ENCODE measurements around the gene SH3BP5L. TPM values are rescaled to one million over a fixed set of nuclear protein-coding genes. Genes with fewer than 3 reads are reported as not detected.

SH3BP5L gene
- total and polyA plus RNA-seq, 2 experiments from 2014 or later, result 2.8 to 26.1 TPM

DNA sequence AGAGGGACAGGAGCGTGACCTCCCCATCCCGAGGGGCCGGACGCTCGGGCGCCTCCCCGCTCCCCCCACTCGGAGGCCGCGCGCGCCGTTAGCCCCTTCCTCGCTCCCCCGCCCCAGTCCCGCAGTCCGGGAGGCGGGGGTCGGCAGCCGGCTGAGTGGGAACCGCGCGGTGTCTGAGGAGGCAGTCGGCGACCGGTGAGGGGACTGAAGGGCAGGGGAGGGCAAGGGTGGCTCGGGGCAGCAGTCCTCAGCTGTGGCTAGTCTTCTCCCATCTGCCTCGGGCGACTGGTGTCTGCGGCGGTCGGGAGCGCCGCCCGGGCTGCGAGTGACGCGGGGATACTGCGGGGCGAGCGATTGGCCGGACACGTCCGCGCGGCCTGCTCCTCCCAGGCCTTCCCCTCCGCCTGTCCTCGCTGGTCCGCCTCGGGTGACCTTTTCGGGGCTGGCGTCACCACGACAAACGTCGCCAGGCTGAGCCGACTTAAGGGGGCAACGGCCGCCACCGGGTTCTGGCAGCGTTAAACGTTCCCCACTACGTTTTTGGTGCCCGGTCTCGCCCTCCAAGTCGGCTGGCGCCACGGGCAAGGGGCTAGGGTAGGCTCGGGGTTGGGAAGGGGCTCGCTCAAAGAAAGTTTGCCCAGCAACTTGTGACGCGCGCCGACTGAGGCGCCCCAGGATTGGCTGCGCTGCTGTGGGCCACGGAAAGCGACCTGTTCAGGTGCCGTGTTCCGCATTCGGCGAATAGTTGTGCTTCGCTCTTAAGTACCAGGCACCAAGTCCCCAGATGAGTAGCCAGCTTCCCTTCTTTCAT, 12.8 kb upstream of the SH3BP5L start:
- ATAC-seq (peak; percentile 84), DNase-seq (ENCODE audit: low spot score) (peak; percentile 98)
- Histone ChIP-seq H3K9me2 (ENCODE audit: insufficient read depth) (no peaks in the 10 kb centered on the region), H4K20me1 (replicated peaks; ENCODE audit: insufficient read depth) (peaks cover 8% of the 10 kb centered on the region; the same call in 1 of the 2 replicates), H3K27me3 (ENCODE audit: insufficient read depth) (peaks cover 7% of the 10 kb centered on the region; the same call in 1 of the 2 replicates), H3K27ac (ENCODE audit: low read depth) (peak overlapping the region; percentile 83), H3F3A (replicated peaks; ENCODE audit: low read depth) (peaks cover 5% of the 10 kb centered on the region; the same call in 1 of the 2 replicates), H3K79me2 (replicated peaks; ENCODE audit: insufficient read depth) (no peaks in the 10 kb centered on the region; the same call in 1 of the 2 replicates), H3K4me3 (peak overlapping the region; percentile 94), H2AFZ (peak overlapping the region; percentile 81; the same call in 1 of the 2 replicates), H3K4me2 (peak overlapping the region; percentile 72), H3K4me1 (ENCODE audit: insufficient read depth) (peaks cover 10% of the 10 kb centered on the region), H3K36me3 (ENCODE audit: insufficient read depth) (no peaks in the 10 kb centered on the region)
- TF ChIP-seq ZNF114 (CRISPR knock-in tag; IDR thresholded peaks at IDR 0.05), result no peak
- peak; percentile 91 for TF ChIP-seq CREB1 (CRISPR knock-in tag; IDR thresholded peaks at IDR 0.05; ENCODE audit: low read depth)
- TF ChIP-seq POLR2AphosphoS5 (IDR thresholded peaks at IDR 0.05; ENCODE audit: low read depth), result peak; percentile 16
- no peak overlapping the region; the same call in 2 of the 3 replicates for H3K4me3 Mint-ChIP-seq
- H3K27ac Mint-ChIP-seq, result peak overlapping the region; percentile 92
- H3K36me3 Mint-ChIP-seq (ENCODE audit: low read depth), result no peaks in the 10 kb centered on the region; the same call in 2 of the 3 replicates
- peaks cover 5% of the 10 kb centered on the region for H3K4me1 Mint-ChIP-seq
- H3K27me3 Mint-ChIP-seq (ENCODE audit: insufficient read depth, low read depth, poor library complexity), result peaks cover 3% of the 10 kb centered on the region
- H3K9me3 Mint-ChIP-seq, result no peaks in the 10 kb centered on the region

DNA sequence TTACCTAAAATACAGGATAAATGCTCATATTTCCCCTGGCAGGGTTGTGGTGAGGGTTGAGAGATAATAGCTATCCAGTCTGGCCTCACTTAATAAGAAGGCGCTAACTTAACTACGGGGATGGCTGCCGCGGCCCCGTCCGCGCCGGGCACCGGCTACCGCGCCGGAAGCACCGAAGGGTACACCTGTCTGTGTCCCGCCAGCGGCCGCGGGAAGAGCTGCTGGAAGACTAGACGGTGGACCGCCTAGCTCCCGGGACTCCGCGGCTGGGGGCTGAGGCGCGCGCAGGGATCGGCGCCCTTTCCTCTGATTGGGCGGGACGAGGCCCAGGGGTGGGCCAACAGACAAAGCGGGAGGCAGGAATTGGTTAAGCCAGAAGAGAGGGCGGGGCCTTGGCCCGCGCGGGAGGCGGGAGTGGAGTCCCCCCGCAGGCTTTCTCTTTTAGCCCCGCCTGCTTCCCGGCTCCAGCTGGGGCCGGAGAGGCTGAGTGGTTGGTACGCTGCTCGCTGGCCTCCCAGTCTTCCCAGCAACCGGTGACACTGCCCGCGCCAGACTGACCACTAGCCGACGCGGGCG, 12.2 kb upstream of the SH3BP5L start, which contains the start of gene ZNF672:
Gene ZNF672, plus strand, starts transcription at position 444 of the 576 bp plus-strand sequence. CDS start 9,051 bp downstream, outside the sequence.
- H3K9me2 ChIP-seq (ENCODE audit: insufficient read depth), result no peaks in the 10 kb centered on the region
- Mint-ChIP-seq H3K27ac (peak within 1 kb of the TSS; percentile 92), H3K36me3 (ENCODE audit: low read depth) (no peaks in the 10 kb centered on the region; the same call in 2 of the 3 replicates), H3K4me1 (peaks cover 5% of the 10 kb centered on the region), H3K4me3 (no peak within 1 kb of the TSS; the same call in 2 of the 3 replicates), H3K27me3 (ENCODE audit: insufficient read depth, low read depth, poor library complexity) (peaks cover 3% of the 10 kb centered on the region), H3K9me3 (no peaks in the 10 kb centered on the region)
- H3K4me1 ChIP-seq (ENCODE audit: insufficient read depth), result peaks cover 10% of the 10 kb centered on the region
- peak within 1 kb of the TSS; percentile 91 for H3K4me2 ChIP-seq
- no peaks in the 10 kb centered on the region; the same call in 1 of the 2 replicates for H3K79me2 ChIP-seq (replicated peaks; ENCODE audit: insufficient read depth)
- ATAC-seq (peak; percentile 82), DNase-seq (ENCODE audit: low spot score) (peak; percentile 99)
- peak within 1 kb of the TSS; percentile 98 for H2AFZ ChIP-seq
- no peaks in the 10 kb centered on the region for H3K36me3 ChIP-seq (ENCODE audit: insufficient read depth)
- peaks cover 5% of the 10 kb centered on the region; the same call in 1 of the 2 replicates for H3F3A ChIP-seq (replicated peaks; ENCODE audit: low read depth)
- peaks cover 7% of the 10 kb centered on the region; the same call in 1 of the 2 replicates for H3K27me3 ChIP-seq (ENCODE audit: insufficient read depth)
- H3K27ac ChIP-seq (ENCODE audit: low read depth), result peak within 1 kb of the TSS; percentile 83
- H4K20me1 ChIP-seq (replicated peaks; ENCODE audit: insufficient read depth), result peaks cover 8% of the 10 kb centered on the region; the same call in 1 of the 2 replicates
- peak within 1 kb of the TSS; percentile 94 for H3K4me3 ChIP-seq
- TF ChIP-seq EZH2phosphoT487 (IDR thresholded peaks at IDR 0.05; ENCODE audit: unreplicated experiment) (no peak), ZNF114 (CRISPR knock-in tag; IDR thresholded peaks at IDR 0.05) (no peak), EZH2 (IDR thresholded peaks at IDR 0.05; ENCODE audit: low read depth, unreplicated experiment) (no peak), CREB1 (CRISPR knock-in tag; IDR thresholded peaks at IDR 0.05; ENCODE audit: low read depth) (peak; percentile 84), ZNF331 (CRISPR knock-in tag; IDR thresholded peaks at IDR 0.05; ENCODE audit: low read depth) (no peak), POLR2AphosphoS5 (IDR thresholded peaks at IDR 0.05; ENCODE audit: low read depth) (peak; percentile 95), STAT1 (IDR thresholded peaks at IDR 0.05; ENCODE audit: unreplicated experiment) (no peak)
- TF ChIP-seq, protein P1, sequence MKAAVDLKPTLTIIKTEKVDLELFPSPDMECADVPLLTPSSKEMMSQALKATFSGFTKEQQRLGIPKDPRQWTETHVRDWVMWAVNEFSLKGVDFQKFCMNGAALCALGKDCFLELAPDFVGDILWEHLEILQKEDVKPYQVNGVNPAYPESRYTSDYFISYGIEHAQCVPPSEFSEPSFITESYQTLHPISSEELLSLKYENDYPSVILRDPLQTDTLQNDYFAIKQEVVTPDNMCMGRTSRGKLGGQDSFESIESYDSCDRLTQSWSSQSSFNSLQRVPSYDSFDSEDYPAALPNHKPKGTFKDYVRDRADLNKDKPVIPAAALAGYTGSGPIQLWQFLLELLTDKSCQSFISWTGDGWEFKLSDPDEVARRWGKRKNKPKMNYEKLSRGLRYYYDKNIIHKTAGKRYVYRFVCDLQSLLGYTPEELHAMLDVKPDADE (IDR thresholded peaks at IDR 0.05), result no peak
- TF ChIP-seq, protein P2, sequence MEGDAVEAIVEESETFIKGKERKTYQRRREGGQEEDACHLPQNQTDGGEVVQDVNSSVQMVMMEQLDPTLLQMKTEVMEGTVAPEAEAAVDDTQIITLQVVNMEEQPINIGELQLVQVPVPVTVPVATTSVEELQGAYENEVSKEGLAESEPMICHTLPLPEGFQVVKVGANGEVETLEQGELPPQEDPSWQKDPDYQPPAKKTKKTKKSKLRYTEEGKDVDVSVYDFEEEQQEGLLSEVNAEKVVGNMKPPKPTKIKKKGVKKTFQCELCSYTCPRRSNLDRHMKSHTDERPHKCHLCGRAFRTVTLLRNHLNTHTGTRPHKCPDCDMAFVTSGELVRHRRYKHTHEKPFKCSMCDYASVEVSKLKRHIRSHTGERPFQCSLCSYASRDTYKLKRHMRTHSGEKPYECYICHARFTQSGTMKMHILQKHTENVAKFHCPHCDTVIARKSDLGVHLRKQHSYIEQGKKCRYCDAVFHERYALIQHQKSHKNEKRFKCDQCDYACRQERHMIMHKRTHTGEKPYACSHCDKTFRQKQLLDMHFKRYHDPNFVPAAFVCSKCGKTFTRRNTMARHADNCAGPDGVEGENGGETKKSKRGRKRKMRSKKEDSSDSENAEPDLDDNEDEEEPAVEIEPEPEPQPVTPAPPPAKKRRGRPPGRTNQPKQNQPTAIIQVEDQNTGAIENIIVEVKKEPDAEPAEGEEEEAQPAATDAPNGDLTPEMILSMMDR (conservative IDR thresholded peaks at IDR 0.05; ENCODE audit: low read depth in 2 of 2), result no peak
- TF ChIP-seq, protein P3, sequence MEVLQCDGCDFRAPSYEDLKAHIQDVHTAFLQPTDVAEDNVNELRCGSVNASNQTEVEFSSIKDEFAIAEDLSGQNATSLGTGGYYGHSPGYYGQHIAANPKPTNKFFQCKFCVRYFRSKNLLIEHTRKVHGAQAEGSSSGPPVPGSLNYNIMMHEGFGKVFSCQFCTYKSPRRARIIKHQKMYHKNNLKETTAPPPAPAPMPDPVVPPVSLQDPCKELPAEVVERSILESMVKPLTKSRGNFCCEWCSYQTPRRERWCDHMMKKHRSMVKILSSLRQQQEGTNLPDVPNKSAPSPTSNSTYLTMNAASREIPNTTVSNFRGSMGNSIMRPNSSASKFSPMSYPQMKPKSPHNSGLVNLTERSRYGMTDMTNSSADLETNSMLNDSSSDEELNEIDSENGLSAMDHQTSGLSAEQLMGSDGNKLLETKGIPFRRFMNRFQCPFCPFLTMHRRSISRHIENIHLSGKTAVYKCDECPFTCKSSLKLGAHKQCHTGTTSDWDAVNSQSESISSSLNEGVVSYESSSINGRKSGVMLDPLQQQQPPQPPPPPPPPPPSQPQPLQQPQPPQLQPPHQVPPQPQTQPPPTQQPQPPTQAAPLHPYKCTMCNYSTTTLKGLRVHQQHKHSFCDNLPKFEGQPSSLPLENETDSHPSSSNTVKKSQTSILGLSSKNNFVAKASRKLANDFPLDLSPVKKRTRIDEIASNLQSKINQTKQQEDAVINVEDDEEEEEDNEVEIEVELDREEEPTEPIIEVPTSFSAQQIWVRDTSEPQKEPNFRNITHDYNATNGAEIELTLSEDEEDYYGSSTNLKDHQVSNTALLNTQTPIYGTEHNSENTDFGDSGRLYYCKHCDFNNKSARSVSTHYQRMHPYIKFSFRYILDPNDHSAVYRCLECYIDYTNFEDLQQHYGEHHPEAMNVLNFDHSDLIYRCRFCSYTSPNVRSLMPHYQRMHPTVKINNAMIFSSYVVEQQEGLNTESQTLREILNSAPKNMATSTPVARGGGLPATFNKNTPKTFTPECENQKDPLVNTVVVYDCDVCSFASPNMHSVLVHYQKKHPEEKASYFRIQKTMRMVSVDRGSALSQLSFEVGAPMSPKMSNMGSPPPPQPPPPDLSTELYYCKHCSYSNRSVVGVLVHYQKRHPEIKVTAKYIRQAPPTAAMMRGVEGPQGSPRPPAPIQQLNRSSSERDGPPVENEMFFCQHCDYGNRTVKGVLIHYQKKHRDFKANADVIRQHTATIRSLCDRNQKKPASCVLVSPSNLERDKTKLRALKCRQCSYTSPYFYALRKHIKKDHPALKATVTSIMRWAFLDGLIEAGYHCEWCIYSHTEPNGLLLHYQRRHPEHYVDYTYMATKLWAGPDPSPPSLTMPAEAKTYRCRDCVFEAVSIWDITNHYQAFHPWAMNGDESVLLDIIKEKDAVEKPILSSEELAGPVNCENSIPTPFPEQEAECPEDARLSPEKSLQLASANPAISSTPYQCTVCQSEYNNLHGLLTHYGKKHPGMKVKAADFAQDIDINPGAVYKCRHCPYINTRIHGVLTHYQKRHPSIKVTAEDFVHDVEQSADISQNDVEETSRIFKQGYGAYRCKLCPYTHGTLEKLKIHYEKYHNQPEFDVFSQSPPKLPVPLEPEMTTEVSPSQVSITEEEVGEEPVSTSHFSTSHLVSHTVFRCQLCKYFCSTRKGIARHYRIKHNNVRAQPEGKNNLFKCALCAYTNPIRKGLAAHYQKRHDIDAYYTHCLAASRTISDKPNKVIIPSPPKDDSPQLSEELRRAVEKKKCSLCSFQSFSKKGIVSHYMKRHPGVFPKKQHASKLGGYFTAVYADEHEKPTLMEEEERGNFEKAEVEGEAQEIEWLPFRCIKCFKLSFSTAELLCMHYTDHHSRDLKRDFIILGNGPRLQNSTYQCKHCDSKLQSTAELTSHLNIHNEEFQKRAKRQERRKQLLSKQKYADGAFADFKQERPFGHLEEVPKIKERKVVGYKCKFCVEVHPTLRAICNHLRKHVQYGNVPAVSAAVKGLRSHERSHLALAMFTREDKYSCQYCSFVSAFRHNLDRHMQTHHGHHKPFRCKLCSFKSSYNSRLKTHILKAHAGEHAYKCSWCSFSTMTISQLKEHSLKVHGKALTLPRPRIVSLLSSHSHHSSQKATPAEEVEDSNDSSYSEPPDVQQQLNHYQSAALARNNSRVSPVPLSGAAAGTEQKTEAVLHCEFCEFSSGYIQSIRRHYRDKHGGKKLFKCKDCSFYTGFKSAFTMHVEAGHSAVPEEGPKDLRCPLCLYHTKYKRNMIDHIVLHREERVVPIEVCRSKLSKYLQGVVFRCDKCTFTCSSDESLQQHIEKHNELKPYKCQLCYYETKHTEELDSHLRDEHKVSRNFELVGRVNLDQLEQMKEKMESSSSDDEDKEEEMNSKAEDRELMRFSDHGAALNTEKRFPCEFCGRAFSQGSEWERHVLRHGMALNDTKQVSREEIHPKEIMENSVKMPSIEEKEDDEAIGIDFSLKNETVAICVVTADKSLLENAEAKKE (CRISPR knock-in tag; IDR thresholded peaks at IDR 0.05), result no peak

All from GM23338 (cell line).